ENCODE measurements around the gene MICAL3. TPM values are rescaled to one million over a fixed set of nuclear protein-coding genes. Genes with fewer than 3 reads are reported as not detected.

MICAL3 gene
- total RNA-seq, 1 donor from 2014 or later, result 31.2 TPM

DNA sequence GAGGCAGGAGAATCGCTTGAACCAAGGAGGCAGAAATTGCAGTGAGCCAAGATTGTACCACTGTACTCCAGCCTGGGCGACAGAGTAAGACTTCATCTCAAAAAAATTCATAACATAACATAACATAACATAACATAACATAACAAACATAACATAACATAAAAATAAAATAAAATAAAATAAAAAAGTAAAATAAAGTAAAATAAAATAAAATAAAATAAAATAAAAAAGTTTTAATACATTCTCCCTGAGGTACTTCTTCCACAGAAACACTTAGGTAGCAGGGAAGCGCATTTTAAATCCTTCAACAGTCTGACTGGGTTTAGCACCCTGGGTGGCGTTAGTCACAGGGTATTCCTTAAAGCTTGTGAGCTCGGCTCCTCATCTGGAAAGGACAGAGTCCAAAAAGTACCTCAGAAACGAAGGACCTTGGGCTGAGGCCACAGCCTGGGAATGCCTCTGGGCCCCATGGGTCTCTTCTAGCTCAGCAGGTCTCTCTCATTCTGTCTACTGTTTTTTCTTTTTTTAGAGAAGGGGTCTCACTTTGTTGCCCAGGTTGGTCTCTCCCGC, 41.7 kb downstream of the MICAL3 start:
- no peaks in the 10 kb centered on the region for H3K36me3 ChIP-seq
- no peaks in the 10 kb centered on the region for H3K27me3 ChIP-seq
- no peaks in the 10 kb centered on the region for H3K9me3 ChIP-seq
- no peak for DNase-seq
- no peak for ATAC-seq
- H3K4me3 ChIP-seq, result no peak overlapping the region
- H3K4me1 ChIP-seq, result peaks cover 20% of the 10 kb centered on the region
- intact Hi-C loops (cut with DNase I), result loop anchor here (10.0 kb wide), 1 partner anchor 92 kb away; the partner anchor contains the start of gene PEX26
- TF ChIP-seq, protein P1, sequence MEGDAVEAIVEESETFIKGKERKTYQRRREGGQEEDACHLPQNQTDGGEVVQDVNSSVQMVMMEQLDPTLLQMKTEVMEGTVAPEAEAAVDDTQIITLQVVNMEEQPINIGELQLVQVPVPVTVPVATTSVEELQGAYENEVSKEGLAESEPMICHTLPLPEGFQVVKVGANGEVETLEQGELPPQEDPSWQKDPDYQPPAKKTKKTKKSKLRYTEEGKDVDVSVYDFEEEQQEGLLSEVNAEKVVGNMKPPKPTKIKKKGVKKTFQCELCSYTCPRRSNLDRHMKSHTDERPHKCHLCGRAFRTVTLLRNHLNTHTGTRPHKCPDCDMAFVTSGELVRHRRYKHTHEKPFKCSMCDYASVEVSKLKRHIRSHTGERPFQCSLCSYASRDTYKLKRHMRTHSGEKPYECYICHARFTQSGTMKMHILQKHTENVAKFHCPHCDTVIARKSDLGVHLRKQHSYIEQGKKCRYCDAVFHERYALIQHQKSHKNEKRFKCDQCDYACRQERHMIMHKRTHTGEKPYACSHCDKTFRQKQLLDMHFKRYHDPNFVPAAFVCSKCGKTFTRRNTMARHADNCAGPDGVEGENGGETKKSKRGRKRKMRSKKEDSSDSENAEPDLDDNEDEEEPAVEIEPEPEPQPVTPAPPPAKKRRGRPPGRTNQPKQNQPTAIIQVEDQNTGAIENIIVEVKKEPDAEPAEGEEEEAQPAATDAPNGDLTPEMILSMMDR (IDR thresholded peaks at IDR 0.05), result no peak
- no peak overlapping the region for H3K27ac ChIP-seq

DNA sequence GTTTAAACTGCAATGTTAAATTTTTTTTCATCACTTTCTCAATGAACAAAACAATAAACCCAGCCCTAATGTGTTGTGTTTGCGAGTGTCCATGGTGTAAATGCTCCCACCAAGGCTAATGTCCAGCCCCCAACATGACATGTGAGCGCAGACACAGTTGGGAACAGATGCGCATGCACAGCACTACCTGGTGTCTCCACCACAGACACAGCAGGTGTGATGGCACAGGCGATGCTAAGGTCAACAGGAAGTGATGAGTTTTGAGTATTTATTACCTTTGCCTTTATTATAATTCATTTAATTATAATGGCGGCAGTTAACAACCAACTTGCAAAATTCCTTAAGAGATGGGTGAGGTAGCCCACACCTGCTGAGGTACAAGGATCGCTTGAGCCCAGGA, 42.9 kb downstream of the MICAL3 start:
- DNase-seq, result no peak
- Histone ChIP-seq H3K4me3 (no peak overlapping the region), H3K36me3 (no peaks in the 10 kb centered on the region), H3K27me3 (no peaks in the 10 kb centered on the region), H3K9me3 (no peaks in the 10 kb centered on the region), H3K4me1 (peaks cover 20% of the 10 kb centered on the region), H3K27ac (no peak overlapping the region)
- TF ChIP-seq, protein P1 (IDR thresholded peaks at IDR 0.05), result no peak
- ATAC-seq, result no peak
- intact Hi-C loops (cut with DNase I), result loop anchor here (10.0 kb wide), 1 partner anchor 93 kb away; the partner anchor contains the start of gene PEX26

DNA sequence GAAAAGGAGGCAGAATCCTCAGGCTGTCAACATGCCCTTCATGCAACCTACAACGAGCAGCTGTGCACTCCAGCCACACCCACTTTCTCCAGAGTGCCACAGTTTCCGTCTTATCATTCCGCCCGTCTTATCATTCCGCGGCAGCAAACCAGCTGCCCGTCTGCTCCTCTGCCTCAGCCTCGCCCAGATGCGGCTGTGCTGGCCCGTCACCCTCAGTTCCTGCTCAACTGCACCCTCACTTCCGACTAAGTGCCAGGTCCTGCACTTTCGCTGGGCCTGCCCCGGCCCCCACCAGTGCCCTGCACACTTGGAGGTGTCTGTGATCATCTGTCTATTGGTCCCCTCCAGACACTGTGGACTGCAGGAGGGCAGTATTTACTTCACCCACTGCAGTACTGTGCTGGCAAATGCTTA, 43.7 kb downstream of the MICAL3 start:
- Histone ChIP-seq H3K4me1 (peaks cover 26% of the 10 kb centered on the region), H3K27me3 (no peaks in the 10 kb centered on the region), H3K4me3 (peak overlapping the region; percentile 14), H3K9me3 (no peaks in the 10 kb centered on the region), H3K27ac (peak overlapping the region; percentile 24), H3K36me3 (no peaks in the 10 kb centered on the region)
- TF ChIP-seq, protein P1 (IDR thresholded peaks at IDR 0.05), result no peak
- DNase-seq (peak; percentile 70), ATAC-seq (peak; percentile 74)
- intact Hi-C loops (cut with DNase I), result loop anchor here (10.0 kb wide), 1 partner anchor 94 kb away; the partner anchor contains the start of gene PEX26

DNA sequence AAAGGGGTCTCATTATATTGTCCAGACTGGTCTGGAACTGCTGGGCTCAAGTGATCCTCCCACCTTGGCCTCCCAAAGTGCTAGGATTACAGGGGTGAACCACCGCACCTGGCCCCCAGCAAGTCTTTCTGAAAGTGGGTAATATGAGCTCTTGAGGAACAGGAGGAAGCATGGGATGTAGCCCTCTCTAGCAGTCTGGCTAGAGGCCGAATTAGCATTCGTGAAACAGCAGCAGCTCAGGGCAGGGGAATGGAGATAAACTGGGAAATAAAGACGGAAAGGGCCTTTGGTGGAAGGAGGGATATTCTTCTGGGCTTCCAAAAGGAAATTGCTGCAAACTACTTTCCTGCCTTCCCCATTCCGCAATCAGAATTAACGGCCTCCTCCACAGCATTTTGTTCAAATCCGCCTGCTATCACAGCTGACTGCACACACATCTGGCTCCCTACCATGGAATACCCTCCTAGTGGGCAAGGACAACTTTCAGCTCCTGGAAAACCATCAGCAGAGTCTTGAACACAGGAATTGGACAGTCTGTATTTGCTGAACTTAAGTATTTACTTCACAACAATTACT, 44.3 kb downstream of the MICAL3 start:
- TF ChIP-seq, protein P1 (IDR thresholded peaks at IDR 0.05), result no peak
- intact Hi-C loops (cut with DNase I), result loop anchor here (10.0 kb wide), 1 partner anchor 95 kb away; the partner anchor contains the start of gene PEX26
- H3K27me3 ChIP-seq, result no peaks in the 10 kb centered on the region
- H3K4me1 ChIP-seq, result peaks cover 27% of the 10 kb centered on the region
- peak overlapping the region; percentile 14 for H3K4me3 ChIP-seq
- DNase-seq (no peak), ATAC-seq (no peak)
- H3K9me3 ChIP-seq, result no peaks in the 10 kb centered on the region
- H3K27ac ChIP-seq, result peak overlapping the region; percentile 24
- H3K36me3 ChIP-seq, result no peaks in the 10 kb centered on the region

DNA sequence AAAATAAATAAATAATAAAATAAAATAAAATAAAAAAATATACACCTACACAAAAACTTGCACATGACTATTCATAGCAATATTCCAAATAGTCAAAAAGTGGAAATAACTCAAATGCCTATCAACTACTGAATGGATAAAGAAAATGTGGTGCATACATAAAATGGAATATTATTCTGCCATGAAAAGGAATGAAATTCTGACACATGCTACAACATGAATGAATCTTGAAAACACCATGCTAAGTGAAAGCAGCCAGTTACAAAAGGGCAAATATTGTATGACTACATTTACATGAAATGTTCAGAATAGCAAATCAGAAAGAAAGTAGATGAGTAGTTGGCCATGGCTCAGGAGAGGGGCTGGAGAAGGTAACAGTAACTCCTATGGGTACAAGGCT, 46.3 kb downstream of the MICAL3 start:
- DNase-seq, result no peak
- intact Hi-C loops (cut with DNase I), result no loop called here
- Histone ChIP-seq H3K27me3 (no peaks in the 10 kb centered on the region), H3K9me3 (no peaks in the 10 kb centered on the region), H3K36me3 (no peaks in the 10 kb centered on the region), H3K4me1 (peaks cover 43% of the 10 kb centered on the region), H3K4me3 (no peak overlapping the region), H3K27ac (no peak overlapping the region)
- no peak for ATAC-seq
- TF ChIP-seq, protein P1 (IDR thresholded peaks at IDR 0.05), result no peak

Measured in upper lobe of right lung (tissue), 1 donor.